ENCODE measurements around the gene C1QC. TPM values are rescaled to one million over a fixed set of nuclear protein-coding genes. Genes with fewer than 3 reads are reported as not detected.

The C1QC gene
- not detected in 2 replicates for total RNA-seq

GRCh38 chr1:22643381-22643780, at the start of gene C1QC:
C1QC (plus strand) TSS chr1:22643633; CDS start chr1:22644024, 391 bp downstream.

GRCh38 chr1:22636353-22636752, 7.1 kb upstream of the C1QC start, which contains the start of gene C1QA:
C1QA (plus strand) TSS chr1:22636628; CDS start chr1:22637617, 989 bp downstream.

GRCh38 chr1:22652881-22653316, 9.5 kb downstream of the C1QC start, which contains the start of gene C1QB:
C1QB (plus strand) TSS chr1:22653236; CDS start chr1:22659463, 6,227 bp downstream.

Other genes starting within 250 kb of the C1QC start
- gene ZBTB40, start 191.8 kb upstream of the C1QC start, total RNA-seq, result 5.8 and 12.3 TPM in 2 replicates
- not detected in 2 replicates for gene EPHA8, start 80.1 kb upstream of the C1QC start, total RNA-seq
- not detected in 2 replicates for gene C1QA, start 7.0 kb upstream of the C1QC start, total RNA-seq
- gene C1QB, start 9.6 kb downstream of the C1QC start, total RNA-seq, result not detected in 2 replicates
- 50.0 and 58.8 TPM in 2 replicates for gene EPHB2, start 67.2 kb downstream of the C1QC start, total RNA-seq

All from epithelial cell of umbilical artery (primary cell).